Testis (tissue), 2 donors: Measurements from ENCODE around the gene TRAF7.

ENCODE experiments used
- CTCF ChIP-seq, 3 experiments: fragments of 450-650 bp in 2 of 3; fragments of 200-600 bp in 1 of 3; sonication (generic) in 1 of 3; IDR thresholded peaks; one replicate each; pipeline ENCODE4 v1.5.1; 2016 to 2019; ENCODE audit warnings: antibody characterized with exemption in 3 of 3, mild to moderate bottlenecking in 2 of 3, moderate library complexity in 1 of 3
- POLR2A ChIP-seq: fragments of 450-650 bp; IDR thresholded peaks from one replicate; pipeline ENCODE4 v1.6.1; 2017; ENCODE audit warnings: antibody characterized with exemption, mild to moderate bottlenecking, moderate library complexity

- TF ChIP-seq CTCF (IDR thresholded peaks at IDR 0.05) (no peak), POLR2A (peak; percentile 99)
Observed at GRCh38 chr16:2155091-2155950, at the start of gene TRAF7.
